ENCODE results near the gene RIBC1.
"Not testable (repeated sequence)": the region's sequence is repeated elsewhere in the genome, so short reads cannot be mapped to it uniquely, and the experiment has no call there.

Gene RIBC1

GRCh38 chrX:53452812-53453211, 30.1 kb downstream of the RIBC1 start:
- H3K9me3 ChIP-seq (ENCODE audit: control insufficient read depth, low read length): no peaks in the 10 kb centered on the region
- no peak overlapping the region for H3K4me2 ChIP-seq (ENCODE audit: low read length)
- no peak overlapping the region for H2AFZ ChIP-seq
- H3K4me1 ChIP-seq: no peaks in the 10 kb centered on the region
- TF ChIP-seq CTCF (IDR thresholded peaks at IDR 0.05): no peak
- no peaks in the 10 kb centered on the region for H3K27me3 ChIP-seq (ENCODE audit: control insufficient read depth, insufficient read depth, low read length)
- no peaks in the 10 kb centered on the region for H3K36me3 ChIP-seq (ENCODE audit: control insufficient read depth, insufficient read depth, low read length)
- H3K9ac ChIP-seq: no peak overlapping the region
- H3K79me2 ChIP-seq: no peaks in the 10 kb centered on the region
- no peak overlapping the region for H3K27ac ChIP-seq
- no peak overlapping the region for H3K4me3 ChIP-seq (ENCODE audit: low read depth, low read length)

GRCh38 chrX:53456254-53456653, 33.6 kb downstream of the RIBC1 start:
- no peak overlapping the region for H3K27ac ChIP-seq
- TF ChIP-seq CTCF (IDR thresholded peaks at IDR 0.05): no peak
- H3K27me3 ChIP-seq (ENCODE audit: control insufficient read depth, insufficient read depth, low read length): no peaks in the 10 kb centered on the region
- no peak overlapping the region for H2AFZ ChIP-seq
- H3K4me1 ChIP-seq: no peaks in the 10 kb centered on the region
- no peaks in the 10 kb centered on the region for H3K9me3 ChIP-seq (ENCODE audit: control insufficient read depth, low read length)
- no peak overlapping the region for H3K9ac ChIP-seq
- no peaks in the 10 kb centered on the region for H3K36me3 ChIP-seq (ENCODE audit: control insufficient read depth, insufficient read depth, low read length)
- H3K4me2 ChIP-seq (ENCODE audit: low read length): no peak overlapping the region
- H3K79me2 ChIP-seq: no peaks in the 10 kb centered on the region
- H3K4me3 ChIP-seq (ENCODE audit: low read depth, low read length): no peak overlapping the region

- H3K4me2 ChIP-seq (ENCODE audit: low read length): no peak overlapping the region
- H3K79me2 ChIP-seq: no peaks in the 10 kb centered on the region
- H3K9me3 ChIP-seq (ENCODE audit: control insufficient read depth, low read length): no peaks in the 10 kb centered on the region
- no peak overlapping the region for H3K9ac ChIP-seq
- no peak overlapping the region for H3K27ac ChIP-seq
- no peaks in the 10 kb centered on the region for H3K27me3 ChIP-seq (ENCODE audit: control insufficient read depth, insufficient read depth, low read length)
- H3K4me3 ChIP-seq (ENCODE audit: low read depth, low read length): no peak overlapping the region
- H2AFZ ChIP-seq: no peak overlapping the region
- H3K4me1 ChIP-seq: no peaks in the 10 kb centered on the region
- no peak for TF ChIP-seq CTCF (IDR thresholded peaks at IDR 0.05)
- no peaks in the 10 kb centered on the region for H3K36me3 ChIP-seq (ENCODE audit: control insufficient read depth, insufficient read depth, low read length)
Observed at GRCh38 chrX:53458082-53458481, 35.4 kb downstream of the RIBC1 start.

GRCh38 chrX:53468659-53469058, 46.0 kb downstream of the RIBC1 start:
- not testable (repeated sequence) for H3K4me2 ChIP-seq (ENCODE audit: low read length); H3K4me3 ChIP-seq (ENCODE audit: low read depth, low read length); H2AFZ ChIP-seq; H3K27me3 ChIP-seq (ENCODE audit: control insufficient read depth, insufficient read depth, low read length); H3K27ac ChIP-seq; H3K9me3 ChIP-seq (ENCODE audit: control insufficient read depth, low read length); H3K79me2 ChIP-seq; H3K4me1 ChIP-seq; H3K36me3 ChIP-seq (ENCODE audit: control insufficient read depth, insufficient read depth, low read length); H3K9ac ChIP-seq

GRCh38 chrX:53471346-53471745, 48.7 kb downstream of the RIBC1 start:
- no peaks in the 10 kb centered on the region for H3K4me1 ChIP-seq

More at GRCh38 chrX:53471346-53471745, 48.7 kb downstream of the RIBC1 start:
- Histone ChIP-seq H2AFZ (no peak overlapping the region), H3K79me2 (no peaks in the 10 kb centered on the region), H3K27me3 (ENCODE audit: control insufficient read depth, insufficient read depth, low read length) (no peaks in the 10 kb centered on the region), H3K36me3 (ENCODE audit: control insufficient read depth, insufficient read depth, low read length) (no peaks in the 10 kb centered on the region), H3K27ac (no peak overlapping the region), H3K4me2 (ENCODE audit: low read length) (no peak overlapping the region), H3K9me3 (ENCODE audit: control insufficient read depth, low read length) (no peaks in the 10 kb centered on the region), H3K4me3 (ENCODE audit: low read depth, low read length) (no peak overlapping the region), H3K9ac (no peak overlapping the region)
- no peak for TF ChIP-seq CTCF (IDR thresholded peaks at IDR 0.05)
